G401.6 (cell line): ENCODE measurements around the gene SKOR1.

ENCODE experiments used
- FAIRE-seq: peaks from 2 replicates; lab custom pipeline; 2012; peaks lifted over from hg19 to GRCh38; lab: Jason Lieb, UNC

Gene SKOR1

GRCh38 chr15:67832031-67832551 lies 6.8 kb downstream of the SKOR1 start:
- peak; percentile 72 for FAIRE-seq

- FAIRE-seq: no peak
Observed at GRCh38 chr15:67832897-67833709, 7.8 kb downstream of the SKOR1 start.

- FAIRE-seq: no peak
Observed at GRCh38 chr15:67833710-67834511, 8.6 kb downstream of the SKOR1 start.

- FAIRE-seq: no peak
Observed at GRCh38 chr15:67834581-67835296, 9.4 kb downstream of the SKOR1 start.

GRCh38 chr15:67835297-67836133 lies 10.2 kb downstream of the SKOR1 start:
- FAIRE-seq: no peak

- no peak for FAIRE-seq
Observed at GRCh38 chr15:67836134-67836455, 10.8 kb downstream of the SKOR1 start.

- FAIRE-seq: peak; percentile 88
Observed at GRCh38 chr15:67836477-67836876, 11.2 kb downstream of the SKOR1 start.

GRCh38 chr15:67836955-67837354 lies 11.6 kb downstream of the SKOR1 start:
- no peak for FAIRE-seq

GRCh38 chr15:67838789-67839332 lies 13.6 kb downstream of the SKOR1 start:
- no peak for FAIRE-seq

GRCh38 chr15:67839499-67839928 lies 14.2 kb downstream of the SKOR1 start:
- FAIRE-seq: no peak

GRCh38 chr15:67839929-67840748 lies 14.8 kb downstream of the SKOR1 start, which contains the start of gene RNU6-1:
Gene RNU6-1 (minus strand): TSS chr15:67840045.
- FAIRE-seq: peak; percentile 97

- FAIRE-seq: no peak
Observed at GRCh38 chr15:67840749-67841512, 15.6 kb downstream of the SKOR1 start.

- FAIRE-seq: no peak
Observed at GRCh38 chr15:67841513-67841762, 16.1 kb downstream of the SKOR1 start.

GRCh38 chr15:67843092-67843501 lies 17.8 kb downstream of the SKOR1 start:
- no peak for FAIRE-seq

- FAIRE-seq: peak; percentile 95
Observed at GRCh38 chr15:67843571-67844387, 18.5 kb downstream of the SKOR1 start.

- no peak for FAIRE-seq
Observed at GRCh38 chr15:67845974-67846373, 20.7 kb downstream of the SKOR1 start.

GRCh38 chr15:67849538-67849937 lies 24.2 kb downstream of the SKOR1 start:
- FAIRE-seq: no peak

- FAIRE-seq: no peak
Observed at GRCh38 chr15:67850336-67850735, 25.0 kb downstream of the SKOR1 start.

- FAIRE-seq: no peak
Observed at GRCh38 chr15:67850994-67851571, 25.8 kb downstream of the SKOR1 start.
